GM12878 (cell line): ENCODE measurements around the gene PLGRKT.

Experiments used
- CREM ChIP-seq: IDR thresholded peaks from 2 replicates; pipeline ENCODE4 v1.6.1; 2014; ENCODE audit warnings: antibody characterized with exemption, low read depth
- CTCF ChIP-seq, 3 experiments: IDR thresholded peaks in 2 of 3; conservative IDR thresholded peaks in 1 of 3; 2 replicates each; pipeline ENCODE4 v1.5.1; 2011; ENCODE audit warnings: low read depth in 3 of 3, low read length in 3 of 3, mild to moderate bottlenecking in 3 of 3, control low read depth in 2 of 3, moderate library complexity in 2 of 3, inconsistent platforms in 1 of 3, mixed read lengths in 1 of 3; ENCODE audit not compliant: control insufficient read depth in 2 of 3, insufficient read depth in 1 of 3; ENCODE audit errors: extremely low read depth in 1 of 3
- ETV6 ChIP-seq, 2 experiments: fragments of 450-650 bp in 1 of 2; IDR thresholded peaks in 1 of 2; conservative IDR thresholded peaks in 1 of 2; 2 replicates each; pipeline ENCODE4 v1.6.1; 2014; ENCODE audit warnings: antibody characterized with exemption in 1 of 2, borderline replicate concordance in 1 of 2, low read depth in 1 of 2, mild to moderate bottlenecking in 1 of 2, moderate library complexity in 1 of 2
- FOXM1 ChIP-seq: IDR thresholded peaks from 2 replicates; pipeline ENCODE4 v1.6.1; 2012; ENCODE audit warnings: low read depth, mild to moderate bottlenecking, inconsistent platforms, low read length, moderate library complexity
- PBX3 ChIP-seq: IDR thresholded peaks from 2 replicates; pipeline ENCODE4 v1.6.1; 2011; ENCODE audit warnings: mild to moderate bottlenecking, low read depth, low read length, moderate library complexity; ENCODE audit not compliant: insufficient replicate concordance
- POLR2A ChIP-seq: IDR thresholded peaks from 2 replicates; pipeline ENCODE4 v1.6.1; 2011; ENCODE audit warnings: low read depth, mild to moderate bottlenecking, low read length
- POLR2AphosphoS2 ChIP-seq: IDR thresholded peaks from 2 replicates; pipeline ENCODE4 v1.6.1; 2011; ENCODE audit warnings: low read depth, mild to moderate bottlenecking, low read length, improper control_type of control experiment, moderate library complexity
- RFX5 ChIP-seq: IDR thresholded peaks from 2 replicates; pipeline ENCODE4 v1.6.1; 2011; ENCODE audit warnings: low read depth, low read length, improper control_type of control experiment
- SIX5 ChIP-seq: IDR thresholded peaks from 2 replicates; pipeline ENCODE4 v1.6.1; 2011; ENCODE audit warnings: mild to moderate bottlenecking, low read depth, low read length, moderate library complexity; ENCODE audit not compliant: severe bottlenecking

DNA sequence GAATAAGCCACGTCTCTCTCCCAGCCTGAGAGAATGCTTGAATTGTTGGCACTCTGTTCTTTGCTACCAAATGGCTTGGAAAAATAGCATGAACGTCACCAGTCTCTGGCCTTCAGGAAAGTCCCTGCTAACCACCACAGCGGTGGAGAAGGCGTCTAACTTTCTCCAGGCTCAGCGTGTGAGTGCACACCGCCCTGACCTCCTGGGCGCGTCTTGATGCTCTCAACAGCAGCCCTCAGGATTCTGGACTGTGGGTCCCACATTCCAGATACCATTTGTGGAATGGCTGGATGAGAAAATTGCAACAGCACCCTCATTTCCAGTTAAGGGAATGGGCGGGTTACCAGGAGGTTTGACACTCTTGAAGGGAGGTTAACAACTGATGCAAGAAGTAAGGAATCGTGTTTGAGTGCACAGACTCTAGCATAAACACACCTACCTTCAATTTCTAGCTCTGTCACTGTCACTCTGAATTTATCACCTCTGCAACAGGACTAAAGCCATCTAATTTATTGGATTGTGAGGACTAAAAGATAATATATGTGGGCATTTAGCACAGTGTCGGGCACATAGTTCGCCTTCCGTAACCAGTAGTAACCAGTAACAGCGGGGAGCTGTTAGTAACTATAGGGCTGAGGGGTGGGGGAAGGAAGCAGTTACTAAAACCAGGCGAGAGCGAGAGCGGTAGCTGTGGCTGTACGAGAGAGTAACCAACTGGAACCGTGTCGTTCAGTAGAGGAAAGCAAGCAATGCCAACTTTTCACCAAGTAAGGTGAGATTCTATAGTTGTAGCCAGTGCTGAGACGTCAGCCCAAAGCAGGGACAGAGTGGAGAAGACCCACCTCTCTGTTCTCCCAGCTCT is 807 bp upstream of the PLGRKT start:
- no peak for TF ChIP-seq SIX5
- TF ChIP-seq POLR2A: peak; percentile 57
- no peak for TF ChIP-seq POLR2AphosphoS2
- 0 out of 2 replicates have a peak, but pooled peaks have one; percentile 34 for TF ChIP-seq RFX5
- TF ChIP-seq FOXM1: no peak
- peak in 1 of 2 experiments; percentile 70; a peak in 1 of 4 replicates for TF ChIP-seq ETV6 (conservative IDR thresholded peaks at IDR 0.05 in 1 of 2, IDR thresholded peaks at IDR 0.05 in 1 of 2; ENCODE audit: borderline replicate concordance in 1 of 2, low read depth in 1 of 2)
- no peak for TF ChIP-seq CTCF (IDR thresholded peaks at IDR 0.05 in 2 of 3, conservative IDR thresholded peaks at IDR 0.05 in 1 of 3; ENCODE audit: control insufficient read depth in 2 of 3, extremely low read depth in 1 of 3, insufficient read depth in 1 of 3, low read depth in 3 of 3, low read length in 3 of 3)
- TF ChIP-seq CREM: peak; percentile 58; the same call in 1 of the 2 replicates
- no peak for TF ChIP-seq PBX3
